HepG2 (cell line): ENCODE results near the gene WNT6. TPM values are rescaled to one million over a fixed set of nuclear protein-coding genes. Genes with fewer than 3 reads are reported as not detected.

ENCODE experiments used
- ATAC-seq: fragments of 200-7000 bp; cut with Tn5 transposase; 3 replicates; pipeline ENCODE4 v1.9.1; 2020; ENCODE audit warnings: mild to moderate bottlenecking, moderate library complexity
- BruUV-seq: library from RNA; stranded (reverse); fragments of 400-500 nt; replicated peaks from 2 replicates; lab custom pipeline; 2021; lab: Mats Ljungman, UMichigan
- CTCF ChIA-PET: fragments of 300-600 bp; formaldehyde crosslinking; extraction: SDS; loops from one replicate; lab custom pipeline; 2021; ENCODE audit warnings: low total read pairs, inconsistent platforms, low intra/inter-chr PET ratio; lab: Yijun Ruan, JAX
- POLR2A ChIA-PET: fragments of 350-600 bp; sonication (Branson Sonifier 250); formaldehyde crosslinking; loops from one replicate; lab custom pipeline; 2020; ENCODE audit warnings: antibody characterized with exemption, inconsistent platforms; lab: Yijun Ruan, JAX
- DNase-seq: peaks from one replicate; pipeline ENCODE4 v3.0.0-alpha.2; 2015; ENCODE audit warnings: low spot score
- FAIRE-seq: peaks from 3 replicates; lab custom pipeline; 2011; peaks lifted over from hg19 to GRCh38; lab: Jason Lieb, UNC
- H2AFZ ChIP-seq: one replicate; pipeline ENCODE4 v1.6.1; 2011; ENCODE audit warnings: low read length, inconsistent platforms
- H3K27ac ChIP-seq: fragments of 300-600 bp; 3 replicates; pipeline ENCODE4 v1.8.0; 2011; ENCODE audit warnings: mixed run types, mild to moderate bottlenecking, mixed read lengths, low read length, inconsistent platforms; ENCODE audit not compliant: insufficient read depth; ENCODE audit errors: extremely low read length
- H3K27me3 ChIP-seq, 2 experiments: fragments of 200-600 bp in 1 of 2; 2 replicates in 1 of 2; 3 replicates in 1 of 2; pipeline versions ENCODE4 v1.6.0 to v1.8.0; 2011; ENCODE audit warnings: low read length in 2 of 2, mild to moderate bottlenecking in 2 of 2, moderate library complexity in 2 of 2, inconsistent platforms in 1 of 2; ENCODE audit not compliant: insufficient read depth in 2 of 2, control insufficient read depth in 1 of 2
- H3K36me3 ChIP-seq, 2 experiments: fragments of 200-600 bp in 1 of 2; replicated peaks in 1 of 2; 2 replicates in 1 of 2; 3 replicates in 1 of 2; pipeline versions ENCODE4 v1.5.1 to v1.8.0; 2011; ENCODE audit warnings: low read length in 2 of 2, inconsistent platforms in 1 of 2; ENCODE audit not compliant: insufficient read depth in 2 of 2, control insufficient read depth in 1 of 2
- H3K4me1 ChIP-seq: 2 replicates; pipeline ENCODE4 v1.5.1; 2012; ENCODE audit warnings: low read length, inconsistent platforms; ENCODE audit not compliant: insufficient read depth
- H3K4me2 ChIP-seq: 2 replicates; pipeline ENCODE4 v1.6.0; 2011; ENCODE audit warnings: low read depth, low read length, inconsistent platforms
- H3K4me3 ChIP-seq, 3 experiments: fragments of 200-600 bp in 1 of 3; sonication (generic), shearing (Covaris generic) in 1 of 3; replicated peaks in 1 of 3; 2 replicates each; pipeline ENCODE4 v1.5.1; 2011 to 2016; ENCODE audit warnings: low read length in 3 of 3, inconsistent platforms in 2 of 3, low read depth in 2 of 3, mild to moderate bottlenecking in 2 of 3, control low read depth in 1 of 3, mixed read lengths in 1 of 3; ENCODE audit not compliant: insufficient read depth in 1 of 3
- H3K79me2 ChIP-seq: one replicate; pipeline ENCODE4 v1.6.1; 2011; ENCODE audit warnings: low read length, inconsistent platforms; ENCODE audit not compliant: insufficient read depth
- H3K9ac ChIP-seq: 2 replicates; pipeline ENCODE4 v1.6.0; 2011; ENCODE audit warnings: mild to moderate bottlenecking, low read depth, low read length, inconsistent platforms; ENCODE audit not compliant: insufficient read depth
- H3K9me3 ChIP-seq: 2 replicates; pipeline ENCODE4 v1.5.1; 2012; ENCODE audit warnings: mild to moderate bottlenecking, low read length
- H4K20me1 ChIP-seq: 2 replicates; pipeline ENCODE4 v1.6.0; 2011; ENCODE audit warnings: inconsistent platforms, mild to moderate bottlenecking, low read length, moderate library complexity; ENCODE audit not compliant: insufficient read depth
- AGO2 ChIP-seq: fragments of 200-400 bp; formaldehyde crosslinking; optimal IDR thresholded peaks from 2 replicates; pipeline ENCODE3; 2017; ENCODE audit warnings: mild to moderate bottlenecking, low read depth, low read length, moderate library complexity
- HNRNPUL1 ChIP-seq: fragments of 200-400 bp; formaldehyde crosslinking; IDR thresholded peaks from 2 replicates; pipeline ENCODE4 v1.6.1; 2017; ENCODE audit warnings: low read depth, mild to moderate bottlenecking, low read length, moderate library complexity
- MTERF4 ChIP-seq: sonication (generic); formaldehyde crosslinking; IDR thresholded peaks from 2 replicates; pipeline ENCODE4 v1.8.0; 2023; ENCODE audit warnings: mild to moderate bottlenecking, missing genetic modification reagents
- NFRKB ChIP-seq: fragments of 450-650 bp; IDR thresholded peaks from 2 replicates; pipeline ENCODE4 v1.6.1; 2017
- RBM22 ChIP-seq: fragments of 200-400 bp; formaldehyde crosslinking; optimal IDR thresholded peaks from 2 replicates; pipeline ENCODE3; 2017; ENCODE audit warnings: mild to moderate bottlenecking, low read length, moderate library complexity
- SRY ChIP-seq: sonication (generic); formaldehyde crosslinking; IDR thresholded peaks from 2 replicates; pipeline ENCODE4 v1.8.0; 2022; ENCODE audit warnings: mild to moderate bottlenecking, missing genetic modification reagents
- ZBTB21 ChIP-seq: sonication (generic); formaldehyde crosslinking; IDR thresholded peaks from 2 replicates; pipeline ENCODE4 v1.4.0; 2020; ENCODE audit warnings: missing genetic modification reagents
- ZBTB34 ChIP-seq: sonication (generic); formaldehyde crosslinking; IDR thresholded peaks from 2 replicates; pipeline ENCODE4 v1.8.0; 2022; ENCODE audit warnings: mild to moderate bottlenecking, missing genetic modification reagents
- ZMAT5 ChIP-seq: sonication (generic); formaldehyde crosslinking; IDR thresholded peaks from 2 replicates; pipeline ENCODE4 v1.5.0; 2020; ENCODE audit warnings: mild to moderate bottlenecking, low read depth, missing genetic modification reagents, borderline replicate concordance
- ZNF234 ChIP-seq: sonication (generic); formaldehyde crosslinking; conservative IDR thresholded peaks from 2 replicates; pipeline ENCODE4 v1.5.1; 2020; ENCODE audit warnings: mild to moderate bottlenecking, missing genetic modification reagents
- ZNF619 ChIP-seq: sonication (generic); formaldehyde crosslinking; IDR thresholded peaks from 2 replicates; pipeline ENCODE4 v1.4.0; 2020; ENCODE audit warnings: mild to moderate bottlenecking, missing genetic modification reagents
- WGBS: methylation state at CpG from one replicate; pipeline ENCODE4 v1.1.6; 2017; ENCODE audit warnings: low lambda C conversion rate; 5-methylcytosine and 5-hydroxymethylcytosine counted together
- in situ Hi-C: cut with HindIII; loops from 2 replicates; pipeline ENCODE4 v1.10.0; 2017; ENCODE audit warnings: low pct_unique_long_range_greater_than_20kb; ENCODE audit not compliant: extremely low pct_ligation_motif_present
- intact Hi-C: fragments of 100-400 bp; cut with micrococcal nuclease; formaldehyde crosslinking; loops from one replicate; pipeline ENCODE4 v1.10.0; 2022; ENCODE audit not compliant: unreplicated experiment
- polyA plus RNA-seq, 8 experiments: library from polyadenylated mRNA; depleted of rRNA in 3 of 8; stranded (reverse) in 7 of 8; unstranded in 1 of 8; fragments of >200 nt; fragmentation: Illumina TruSeq in 4 of 8; extraction: Trizol in 4 of 8; gene quantifications; 2 replicates each; pipeline versions ENCODE4 v1.2.1 to v1.2.3, GENCODE V29; 2011 to 2016; ENCODE audit warnings: low read depth in 4 of 8, missing spikeins in 1 of 8, mixed read lengths in 1 of 8; ENCODE audit not compliant: insufficient read depth in 1 of 8
- total RNA-seq, 5 experiments: library from RNA; depleted of rRNA; stranded (reverse); fragments of >200 nt; fragmentation: Illumina TruSeq; extraction: Trizol; gene quantifications; 2 replicates each; pipeline ENCODE4 v1.2.3, GENCODE V29; 2016; ENCODE audit warnings: low read depth in 1 of 5
- TF ChIP-seq, protein P1 (sequence below): IDR thresholded peaks from 2 replicates; pipeline ENCODE4 v1.4.0; 2020; ENCODE audit warnings: mild to moderate bottlenecking, missing genetic modification reagents

The WNT6 gene
- total and polyA plus RNA-seq, 2 of the 13 experiments (the other 11 are each of a cell fraction or from before 2014, with no cell fraction given) = 0.20 TPM; not detected in 1

DNA sequence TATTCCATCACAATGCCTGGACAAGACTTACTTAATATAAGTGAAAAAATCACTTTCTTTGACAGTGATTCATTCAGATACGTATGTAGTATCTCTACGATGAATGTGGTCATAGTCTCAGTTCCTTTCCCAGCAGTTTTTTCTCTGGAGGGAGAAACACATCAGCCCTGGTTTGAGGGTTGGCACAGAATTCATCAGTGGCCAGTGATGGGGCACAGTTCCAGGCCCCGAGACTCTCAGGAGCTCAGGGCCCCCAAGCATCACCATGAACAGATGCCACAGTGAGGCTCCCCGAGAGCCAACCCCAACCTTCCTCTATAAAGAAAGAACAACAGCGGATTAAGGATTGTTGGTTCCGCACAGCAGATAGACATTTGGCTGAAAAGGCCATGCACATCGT is 40.5 kb upstream of the WNT6 start:
- H3K9me3 ChIP-seq = no peaks in the 10 kb centered on the region
- no peak overlapping the region for H3K4me3 ChIP-seq
- no peak for TF ChIP-seq NFRKB
- TF ChIP-seq ZBTB21 = no peak
- peak; percentile 60 for TF ChIP-seq RBM22
- no peak for TF ChIP-seq MTERF4
- H3K27ac ChIP-seq = no peak overlapping the region
- FAIRE-seq = no peak
- H3K4me1 ChIP-seq = peaks cover 9% of the 10 kb centered on the region
- no peak overlapping the region for H2AFZ ChIP-seq
- ChIA-PET CTCF (no interaction called here), POLR2A (no interaction called here)
- in situ Hi-C loops = no loop called here
- DNase-seq = no peak
- intact Hi-C loops = no loop called here
- BruUV-seq = no TSS peak
- no peak overlapping the region for H3K9ac ChIP-seq
- no peaks in the 10 kb centered on the region for H3K79me2 ChIP-seq
- 98% methylated on average over 7 of the region's 7 CpGs for WGBS
- no peak for ATAC-seq
- H3K4me2 ChIP-seq = no peak overlapping the region
- no peaks in the 10 kb centered on the region for H3K27me3 ChIP-seq
- H3K36me3 ChIP-seq = peaks cover 23 to 48% of the 10 kb centered on the region in 2 experiments
- H4K20me1 ChIP-seq = no peaks in the 10 kb centered on the region

- in situ Hi-C loops = no loop called here
- Histone ChIP-seq H3K27me3 (no peaks in the 10 kb centered on the region), H3K9me3 (no peaks in the 10 kb centered on the region), H3K27ac (no peak overlapping the region), H3K4me3 (no peak overlapping the region), H3K36me3 (peaks cover 11 to 30% of the 10 kb centered on the region in 2 experiments; a peak in 4 of 5 replicates), H3K79me2 (no peaks in the 10 kb centered on the region), H2AFZ (no peak overlapping the region), H3K4me1 (peaks cover under 1% of the 10 kb centered on the region), H4K20me1 (no peaks in the 10 kb centered on the region), H3K4me2 (no peak overlapping the region), H3K9ac (no peak overlapping the region)
- POLR2A ChIA-PET = no interaction called here
- peak; percentile 19; the same call in 2 of the 3 replicates for ATAC-seq
- no peak for DNase-seq
- CTCF ChIA-PET = no interaction called here
- BruUV-seq = no TSS peak
- WGBS = 97% methylated on average over 15 of the region's 15 CpGs
- intact Hi-C loops = no loop called here
- FAIRE-seq = no peak
- TF ChIP-seq, protein P1, sequence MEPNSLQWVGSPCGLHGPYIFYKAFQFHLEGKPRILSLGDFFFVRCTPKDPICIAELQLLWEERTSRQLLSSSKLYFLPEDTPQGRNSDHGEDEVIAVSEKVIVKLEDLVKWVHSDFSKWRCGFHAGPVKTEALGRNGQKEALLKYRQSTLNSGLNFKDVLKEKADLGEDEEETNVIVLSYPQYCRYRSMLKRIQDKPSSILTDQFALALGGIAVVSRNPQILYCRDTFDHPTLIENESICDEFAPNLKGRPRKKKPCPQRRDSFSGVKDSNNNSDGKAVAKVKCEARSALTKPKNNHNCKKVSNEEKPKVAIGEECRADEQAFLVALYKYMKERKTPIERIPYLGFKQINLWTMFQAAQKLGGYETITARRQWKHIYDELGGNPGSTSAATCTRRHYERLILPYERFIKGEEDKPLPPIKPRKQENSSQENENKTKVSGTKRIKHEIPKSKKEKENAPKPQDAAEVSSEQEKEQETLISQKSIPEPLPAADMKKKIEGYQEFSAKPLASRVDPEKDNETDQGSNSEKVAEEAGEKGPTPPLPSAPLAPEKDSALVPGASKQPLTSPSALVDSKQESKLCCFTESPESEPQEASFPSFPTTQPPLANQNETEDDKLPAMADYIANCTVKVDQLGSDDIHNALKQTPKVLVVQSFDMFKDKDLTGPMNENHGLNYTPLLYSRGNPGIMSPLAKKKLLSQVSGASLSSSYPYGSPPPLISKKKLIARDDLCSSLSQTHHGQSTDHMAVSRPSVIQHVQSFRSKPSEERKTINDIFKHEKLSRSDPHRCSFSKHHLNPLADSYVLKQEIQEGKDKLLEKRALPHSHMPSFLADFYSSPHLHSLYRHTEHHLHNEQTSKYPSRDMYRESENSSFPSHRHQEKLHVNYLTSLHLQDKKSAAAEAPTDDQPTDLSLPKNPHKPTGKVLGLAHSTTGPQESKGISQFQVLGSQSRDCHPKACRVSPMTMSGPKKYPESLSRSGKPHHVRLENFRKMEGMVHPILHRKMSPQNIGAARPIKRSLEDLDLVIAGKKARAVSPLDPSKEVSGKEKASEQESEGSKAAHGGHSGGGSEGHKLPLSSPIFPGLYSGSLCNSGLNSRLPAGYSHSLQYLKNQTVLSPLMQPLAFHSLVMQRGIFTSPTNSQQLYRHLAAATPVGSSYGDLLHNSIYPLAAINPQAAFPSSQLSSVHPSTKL (CRISPR knock-in tag) = no peak
- TF ChIP-seq SRY (CRISPR knock-in tag) (0 out of 2 replicates have a peak, but pooled peaks have one; percentile 27), HNRNPUL1 (no peak), ZBTB34 (CRISPR knock-in tag) (no peak), ZNF234 (CRISPR knock-in tag) (no peak), ZNF619 (CRISPR knock-in tag) (no peak), AGO2 (peak; percentile 88), ZMAT5 (CRISPR knock-in tag) (no peak)
Observed at GRCh38 chr2:218820746-218821369, 38.7 kb upstream of the WNT6 start.
